Left colon (tissue), 2 donors: Measurements from ENCODE around the gene SH3TC2. TPM values are rescaled to one million over a fixed set of nuclear protein-coding genes. Genes with fewer than 3 reads are reported as not detected.

Experiments used
- ATAC-seq: fragments of 200-7000 bp; cut with Tn5 transposase; one replicate; pipeline ENCODE4 v1.9.1; 2020; ENCODE audit warnings: mild to moderate bottlenecking, moderate library complexity
- DNase-seq, 2 donors: peaks; one replicate each; pipeline ENCODE4 v3.0.0-alpha.2; 2020
- intact Hi-C, 2 donors: fragments of 100-400 bp; cut with DNase I in 1 of 2; cut with micrococcal nuclease in 1 of 2; formaldehyde crosslinking; loops; one replicate each; pipeline versions ENCODE4 v1.11.2 to v1.14.0; 2022; cut with DNase I, micrococcal nuclease
- microRNA-seq, 2 donors: library from miRNA; unstranded; fragments of <30 nt; microRNA quantifications; one replicate each; pipeline versions ENCODE4 v1.1.0 to v1.2.0, GENCODE V29; 2020
- total RNA-seq, 2 donors: library from RNA; stranded (reverse); fragmentation: NEBNext Ultra II Directional; extraction: Animal tissue kit (Norgen Biotek cat#: 25700); gene quantifications; one replicate each; pipeline ENCODE4 v1.2.1, GENCODE V29; 2021
- donor health status: DM: no; HTN: no; CAD: no.
- donor health status: DM: yes; HTN: yes; CAD: no.

Gene SH3TC2
- total RNA-seq, 2 donors from 2014 or later: 0.47 to 2.4 TPM

GRCh38 chr5:148963664-148964063, 99.2 kb downstream of the SH3TC2 start:
- intact Hi-C loops: no loop called here
- ATAC-seq (no peak), DNase-seq (no peak)

DNA sequence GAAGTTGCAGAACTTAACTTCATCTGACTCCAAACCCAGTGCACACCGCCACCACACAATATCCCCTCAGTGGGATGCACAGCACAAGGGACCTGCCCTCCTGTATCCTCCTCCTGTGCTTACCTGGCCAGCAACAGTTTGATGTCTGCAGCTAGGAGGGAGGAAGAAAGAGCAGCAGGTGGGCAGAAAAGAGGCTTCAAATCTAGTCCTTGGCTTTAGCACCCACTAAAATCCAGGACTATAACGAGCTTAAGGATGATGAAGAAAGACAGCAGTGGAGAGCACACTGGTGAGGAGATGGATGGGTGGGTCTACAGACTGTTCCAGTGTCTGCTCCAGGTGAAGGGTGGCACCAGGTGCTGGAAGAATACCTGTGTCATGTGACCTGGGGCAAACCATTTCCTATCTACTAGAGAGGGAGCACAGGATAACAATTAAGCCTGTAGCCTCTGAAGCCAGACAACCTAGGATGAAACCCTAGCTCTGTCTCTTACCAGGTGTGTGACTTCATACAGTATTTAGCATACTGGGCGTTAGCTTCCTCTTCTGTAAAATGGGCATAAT, 100.0 kb downstream of the SH3TC2 start:
- no peak for DNase-seq
- ATAC-seq: no peak
- intact Hi-C loops: no loop called here

- ATAC-seq (no peak), DNase-seq (no peak)
- intact Hi-C loops: no loop called here
These were observed 100.7 kb downstream of the SH3TC2 start for GRCh38 chr5:148962200-148962550.

- no peak for ATAC-seq
- intact Hi-C loops: no loop called here
- no peak for DNase-seq
These were observed 101.3 kb downstream of the SH3TC2 start for GRCh38 chr5:148961261-148962199.

DNA sequence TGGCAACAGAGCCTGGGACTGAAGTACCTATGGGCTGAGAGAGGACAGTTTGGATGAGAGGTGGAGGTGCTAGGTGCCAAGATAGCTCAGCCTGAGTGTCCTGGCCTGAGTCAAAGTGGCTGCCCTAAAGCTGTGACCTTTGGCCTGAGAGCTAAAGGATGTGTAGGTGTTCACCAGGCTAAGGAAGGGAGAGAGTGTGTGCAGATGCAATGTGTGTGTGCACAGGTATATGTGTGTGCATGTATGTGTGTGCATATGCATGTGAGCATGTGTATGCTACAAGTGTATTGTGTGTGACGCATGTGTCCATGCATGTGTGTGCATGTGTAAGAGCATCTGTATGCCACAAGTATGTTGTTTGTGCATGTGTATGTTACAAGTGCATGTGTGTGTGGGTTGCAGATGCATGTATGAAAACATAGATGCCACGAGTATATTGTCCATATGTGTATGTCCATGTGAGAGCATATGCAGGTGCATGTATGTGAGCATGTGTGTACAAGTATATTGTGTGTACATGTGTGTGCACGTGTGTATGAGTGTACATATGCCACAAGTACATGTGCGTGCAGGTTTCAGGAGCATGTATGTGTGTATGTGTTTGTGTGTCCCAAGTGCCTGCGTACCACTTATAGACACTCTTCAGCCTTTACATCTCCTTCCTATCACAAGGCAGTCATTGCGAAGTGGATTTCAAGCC, 102.6 kb downstream of the SH3TC2 start:
- no peak for DNase-seq
- ATAC-seq: no peak
- intact Hi-C loops: no loop called here

- ATAC-seq: peak; percentile 45
These were observed 105.2 kb downstream of the SH3TC2 start for GRCh38 chr5:148957591-148958202.

GRCh38 chr5:148956477-148957385, 106.1 kb downstream of the SH3TC2 start:
- intact Hi-C loops: no loop called here
- ATAC-seq: peak; percentile 91
- no peak for DNase-seq

More at GRCh38 chr5:148957591-148958202, 105.2 kb downstream of the SH3TC2 start:
- intact Hi-C loops: no loop called here
- peak in 1 of 2 donors; percentile 54 for DNase-seq

Small RNA genes within 50 kb of the gene (microRNA-seq; reads per million reads assigned to microRNA genes)
- 46.2 to 46.4 reads per million in 2 donors for gene MIR584

Other genes with a start within 250 kb of the SH3TC2 start
- gene ADRB2, start 236.5 kb downstream of the SH3TC2 start, total RNA-seq: 1 to 10 TPM in 1 of 2 donors, under 1 TPM in 1; 0.55 to 1.4 TPM
- 1 to 10 TPM; 3.4 to 4.3 TPM for gene ABLIM3, start 78.4 kb upstream of the SH3TC2 start, total RNA-seq
- 1 to 10 TPM; 1.9 to 2.7 TPM for gene AFAP1L1, start 208.8 kb upstream of the SH3TC2 start, total RNA-seq